HL-60 (cell line): ENCODE data around the gene TNFSF13B.

Experiments
- CTCF ChIP-seq: IDR thresholded peaks from one replicate; pipeline ENCODE4 v1.5.1; 2011; ENCODE audit warnings: low read length, control low read depth, inconsistent platforms; ENCODE audit not compliant: insufficient read depth
- GABPA ChIP-seq: IDR thresholded peaks from 2 replicates; pipeline ENCODE4 v1.6.1; 2012; ENCODE audit warnings: low read depth
- POLR2AphosphoS5 ChIP-seq: IDR thresholded peaks from 2 replicates; pipeline ENCODE4 v1.6.1; 2012; ENCODE audit warnings: low read depth
- REST ChIP-seq: IDR thresholded peaks from 2 replicates; pipeline ENCODE4 v1.6.1; 2012; ENCODE audit warnings: low read depth; ENCODE audit not compliant: insufficient replicate concordance
- SPI1 ChIP-seq: IDR thresholded peaks from 2 replicates; pipeline ENCODE4 v1.6.1; 2012; ENCODE audit warnings: low read depth, mild to moderate bottlenecking, borderline replicate concordance

GRCh38 chr13:108263621-108264355 lies 5.7 kb upstream of the TNFSF13B start:
- TF ChIP-seq GABPA (no peak), REST (no peak), POLR2AphosphoS5 (no peak), CTCF (no peak), SPI1 (peak; percentile 35; the same call in 1 of the 2 replicates)
